Urinary bladder (tissue), 4 donors: ENCODE data around the gene JAK3. TPM values are rescaled to one million over a fixed set of nuclear protein-coding genes. Genes with fewer than 3 reads are reported as not detected.
"Not testable (repeated sequence)": the region's sequence is repeated elsewhere in the genome, so short reads cannot be mapped to it uniquely, and the experiment has no call there.

Source experiments
- DNase-seq: peaks from one replicate; pipeline ENCODE4 v3.0.0-alpha.2; 2015; ENCODE audit errors: extremely low spot score
- H3K27ac ChIP-seq: one replicate; pipeline ENCODE4 v1.5.1; 2013; ENCODE audit warnings: low read depth, mild to moderate bottlenecking, moderate library complexity
- H3K36me3 ChIP-seq: one replicate; pipeline ENCODE4 v1.6.1; 2013; ENCODE audit warnings: mild to moderate bottlenecking, moderate library complexity; ENCODE audit not compliant: insufficient read depth
- H3K4me1 ChIP-seq: one replicate; pipeline ENCODE4 v1.6.1; 2013; ENCODE audit warnings: mild to moderate bottlenecking, moderate library complexity; ENCODE audit not compliant: insufficient read depth
- H3K4me3 ChIP-seq: one replicate; pipeline ENCODE4 v1.5.1; 2013; ENCODE audit warnings: low read depth, low read length
- WGBS: extraction: QIAGEN DNeasy Blood & Tissue Kit; methylation state at CpG from one replicate; pipeline ENCODE4 v1.1.7; 2013; 5-methylcytosine and 5-hydroxymethylcytosine counted together
- polyA plus RNA-seq: library from polyadenylated mRNA; stranded (reverse); fragments of 200-250 nt; gene quantifications from one replicate; pipeline ENCODE4 v1.2.3, GENCODE V29; 2013
- small RNA-seq: library from RNA; depleted of rRNA; stranded (forward); fragments of <200 nt; gene quantifications from one replicate; pipeline ENCODE3, GENCODE V24; 2014
- total RNA-seq: library from RNA; depleted of rRNA; stranded (reverse); fragments of >200 nt; gene quantifications from one replicate; pipeline ENCODE4 v1.2.3, GENCODE V29; 2014
- donor health status: healthy with polysubstance abuse.
- donor health status: healthy.

JAK3 gene
- total and polyA plus RNA-seq, 2 donors, result 2.7 to 4.8 TPM

- Histone ChIP-seq H3K4me1 (no peaks in the 10 kb centered on the region), H3K27ac (no peak overlapping the region), H3K4me3 (no peak overlapping the region), H3K36me3 (no peaks in the 10 kb centered on the region)
- no peak for DNase-seq
- 8% methylated on average over 37 of the region's 37 CpGs for WGBS
These were observed 69.4 kb downstream of the JAK3 start for GRCh38 chr19:17778251-17778967.

- WGBS, result 78% methylated on average over 10 of the region's 10 CpGs
- H3K36me3 ChIP-seq, H3K4me3 ChIP-seq, H3K27ac ChIP-seq, H3K4me1 ChIP-seq, DNase-seq: not testable (repeated sequence)
These were observed 69.9 kb downstream of the JAK3 start for GRCh38 chr19:17777840-17778239.

GRCh38 chr19:17775991-17776803 lies 71.6 kb downstream of the JAK3 start:
- DNase-seq, result no peak
- 73% methylated on average over 27 of the region's 27 CpGs for WGBS
- Histone ChIP-seq H3K4me3 (no peak overlapping the region), H3K27ac (no peak overlapping the region), H3K36me3 (no peaks in the 10 kb centered on the region), H3K4me1 (no peaks in the 10 kb centered on the region)

GRCh38 chr19:17775245-17775927 lies 72.4 kb downstream of the JAK3 start:
- Histone ChIP-seq H3K4me1 (no peaks in the 10 kb centered on the region), H3K27ac (no peak overlapping the region), H3K4me3 (no peak overlapping the region), H3K36me3 (no peaks in the 10 kb centered on the region)
- no peak for DNase-seq
- WGBS, result 64% methylated on average over 16 of the region's 16 CpGs

Small RNA genes within 50 kb of the gene (small RNA-seq; reads per million reads assigned to genes)
- not detected for gene SNORA68

Other genes starting within 250 kb of the JAK3 start
- gene UNC13A, start 159.6 kb downstream of the JAK3 start, total RNA-seq, result 0.48 TPM
- 0.25 TPM for gene UNC13A, start 159.6 kb downstream of the JAK3 start, polyA plus RNA-seq
- gene MAP1S, start 128.5 kb downstream of the JAK3 start, total RNA-seq, result 26.8 TPM
- gene MAP1S, start 128.5 kb downstream of the JAK3 start, polyA plus RNA-seq, result 34.4 TPM
- gene FCHO1, start 96.5 kb downstream of the JAK3 start, total RNA-seq, result 1.4 TPM
- 1.7 TPM for gene FCHO1, start 96.5 kb downstream of the JAK3 start, polyA plus RNA-seq
- 5.7 TPM for gene B3GNT3, start 52.8 kb downstream of the JAK3 start, total RNA-seq
- gene B3GNT3, start 52.8 kb downstream of the JAK3 start, polyA plus RNA-seq, result 6.5 TPM
- gene INSL3, start 26.5 kb downstream of the JAK3 start, total RNA-seq, result not detected
- 0.19 TPM for gene INSL3, start 26.5 kb downstream of the JAK3 start, polyA plus RNA-seq
- gene RPL18A, start 11.9 kb upstream of the JAK3 start, total RNA-seq, result 531 TPM
- 2,929 TPM for gene RPL18A, start 11.9 kb upstream of the JAK3 start, polyA plus RNA-seq
- gene SLC5A5, start 24.0 kb upstream of the JAK3 start, total RNA-seq, result not detected
- gene SLC5A5, start 24.0 kb upstream of the JAK3 start, polyA plus RNA-seq, result not detected
- 9.7 TPM for gene CCDC124, start 85.0 kb upstream of the JAK3 start, total RNA-seq
- 149 TPM for gene CCDC124, start 85.0 kb upstream of the JAK3 start, polyA plus RNA-seq
- gene KCNN1, start 119.1 kb upstream of the JAK3 start, total RNA-seq, result 0.79 TPM
- gene KCNN1, start 119.1 kb upstream of the JAK3 start, polyA plus RNA-seq, result 0.24 TPM
- 7.5 TPM for gene ARRDC2, start 160.2 kb upstream of the JAK3 start, total RNA-seq
- gene ARRDC2, start 160.2 kb upstream of the JAK3 start, polyA plus RNA-seq, result 38.0 TPM
- 0.63 TPM for gene IL12RB1, start 239.0 kb upstream of the JAK3 start, total RNA-seq
- 1.1 TPM for gene IL12RB1, start 239.0 kb upstream of the JAK3 start, polyA plus RNA-seq
- gene MAST3, start 249.8 kb upstream of the JAK3 start, total RNA-seq, result 3.5 TPM
- gene MAST3, start 249.8 kb upstream of the JAK3 start, polyA plus RNA-seq, result 7.0 TPM